HG03039 (cell line): ENCODE results near the gene ANHX.

Experiments
- ATAC-seq: cut with Tn5 transposase; IDR thresholded peaks from one replicate; pipeline ENCODE4 v1.9.1; 2021; ENCODE audit warnings: mild to moderate bottlenecking, moderate library complexity; ENCODE audit not compliant: unreplicated experiment

ANHX gene

GRCh38 chr12:133203344-133204263 is 32.1 kb downstream of the ANHX start:
- ATAC-seq = no peak

GRCh38 chr12:133202493-133203343 is 33.0 kb downstream of the ANHX start:
- ATAC-seq = no peak

- no peak for ATAC-seq
Measured at GRCh38 chr12:133201888-133202287, 33.8 kb downstream of the ANHX start.

GRCh38 chr12:133192847-133193246 is 42.8 kb downstream of the ANHX start:
- ATAC-seq = no peak

GRCh38 chr12:133190176-133190575 is 45.5 kb downstream of the ANHX start:
- no peak for ATAC-seq

- ATAC-seq = peak; percentile 89
Measured at GRCh38 chr12:133181238-133181959, 54.3 kb downstream of the ANHX start, which contains the start of gene ZNF268. TSS of gene ZNF268 (plus strand) at chr12:133181495. CDS start at chr12:133181998, 503 bp downstream.

GRCh38 chr12:133180669-133181068 is 55.0 kb downstream of the ANHX start:
- ATAC-seq = no peak

GRCh38 chr12:133174901-133175300 is 60.8 kb downstream of the ANHX start:
- ATAC-seq = no peak

- ATAC-seq = no peak
Measured at GRCh38 chr12:133172491-133172890, 63.2 kb downstream of the ANHX start.
